ENCODE data around the gene WDR49.

Gene WDR49

GRCh38 chr3:167653760-167654159 is at the start of gene WDR49:
WDR49 (minus strand) TSS chr3:167653942; CDS start chr3:167653425, 517 bp downstream.
- H2AFZ ChIP-seq (ENCODE audit: low read depth, low read length): peak within 1 kb of the TSS; percentile 21
- H3K4me1 ChIP-seq (ENCODE audit: insufficient read depth, low read length): peaks cover 44% of the 10 kb centered on the region
- H3K4me3 ChIP-seq (ENCODE audit: low read length): peak within 1 kb of the TSS; percentile 53
- no peaks in the 10 kb centered on the region for H3K9me3 ChIP-seq (ENCODE audit: low read length)
- H3K36me3 ChIP-seq (ENCODE audit: insufficient read depth, low read length): peaks cover 22% of the 10 kb centered on the region
- no peaks in the 10 kb centered on the region for H3K27me3 ChIP-seq (ENCODE audit: insufficient read depth, low read length)

- peaks cover 5% of the 10 kb centered on the region for H3K9me3 ChIP-seq (ENCODE audit: low read length)
- no peaks in the 10 kb centered on the region for H3K4me1 ChIP-seq (ENCODE audit: insufficient read depth, low read length)
- no peak overlapping the region for H2AFZ ChIP-seq (ENCODE audit: low read depth, low read length)
- no peaks in the 10 kb centered on the region for H3K27me3 ChIP-seq (ENCODE audit: insufficient read depth, low read length)
- H3K36me3 ChIP-seq (ENCODE audit: insufficient read depth, low read length): peaks cover 45% of the 10 kb centered on the region
- H3K4me3 ChIP-seq (ENCODE audit: low read length): no peak overlapping the region
Measured at GRCh38 chr3:167700926-167701325, 47.2 kb upstream of the WDR49 start.

DNA sequence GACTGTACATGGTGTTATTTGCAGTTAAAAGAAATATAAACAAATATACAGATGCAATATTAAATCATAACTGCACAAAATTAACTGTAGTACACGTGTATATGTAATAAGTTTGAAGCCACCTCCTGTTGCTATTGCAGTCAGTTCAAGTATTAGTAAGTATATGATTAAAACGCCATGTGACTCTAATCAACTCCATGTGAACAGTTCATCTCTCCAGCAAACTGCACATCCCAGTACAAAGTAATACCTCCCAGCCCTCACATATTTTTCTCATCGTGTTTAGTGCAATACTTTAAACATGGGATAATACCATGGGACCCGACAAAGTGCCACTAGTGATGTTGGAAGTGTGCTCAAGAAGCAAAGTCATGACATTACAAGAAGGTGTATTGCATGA is 46.3 kb upstream of the WDR49 start:
- Histone ChIP-seq H3K4me1 (ENCODE audit: insufficient read depth, low read length) (no peaks in the 10 kb centered on the region), H3K4me3 (ENCODE audit: low read length) (no peak overlapping the region), H3K27me3 (ENCODE audit: insufficient read depth, low read length) (no peaks in the 10 kb centered on the region), H3K9me3 (ENCODE audit: low read length) (peaks cover 5% of the 10 kb centered on the region), H3K36me3 (ENCODE audit: insufficient read depth, low read length) (peaks cover 51% of the 10 kb centered on the region), H2AFZ (ENCODE audit: low read depth, low read length) (no peak overlapping the region)

DNA sequence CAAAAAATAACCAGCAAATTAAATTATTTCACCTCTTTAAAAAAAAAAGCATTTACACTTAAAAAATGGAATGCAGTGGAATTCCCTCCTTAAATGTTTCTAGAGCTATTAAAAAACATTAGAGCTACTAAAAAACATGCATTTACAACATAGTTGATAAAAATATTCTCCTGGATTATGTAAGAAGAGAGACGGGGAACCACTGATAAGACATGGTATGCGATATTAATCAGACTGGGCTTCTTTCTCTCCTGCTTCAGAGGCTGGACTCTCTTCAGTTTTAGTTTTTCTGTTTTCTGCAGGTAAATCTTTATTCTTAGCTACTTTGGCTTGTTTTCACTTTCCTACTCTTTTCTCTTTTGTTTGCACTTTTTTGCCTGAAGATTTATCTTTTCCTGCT is 40.4 kb upstream of the WDR49 start:
- Histone ChIP-seq H3K36me3 (ENCODE audit: insufficient read depth, low read length) (peaks cover 41% of the 10 kb centered on the region), H3K4me3 (ENCODE audit: low read length) (no peak overlapping the region), H2AFZ (ENCODE audit: low read depth, low read length) (no peak overlapping the region)

GRCh38 chr3:167691366-167691765 is 37.6 kb upstream of the WDR49 start:
- Histone ChIP-seq H3K27me3 (ENCODE audit: insufficient read depth, low read length) (no peaks in the 10 kb centered on the region), H3K36me3 (ENCODE audit: insufficient read depth, low read length) (peaks cover 38% of the 10 kb centered on the region), H3K4me1 (ENCODE audit: insufficient read depth, low read length) (peaks cover 3% of the 10 kb centered on the region), H2AFZ (ENCODE audit: low read depth, low read length) (no peak overlapping the region), H3K4me3 (ENCODE audit: low read length) (no peak overlapping the region), H3K9me3 (ENCODE audit: low read length) (no peaks in the 10 kb centered on the region)

More for the DNA sequence above, 40.4 kb upstream of the WDR49 start:
- H3K9me3 ChIP-seq (ENCODE audit: low read length): no peaks in the 10 kb centered on the region
- no peaks in the 10 kb centered on the region for H3K4me1 ChIP-seq (ENCODE audit: insufficient read depth, low read length)
- H3K27me3 ChIP-seq (ENCODE audit: insufficient read depth, low read length): no peaks in the 10 kb centered on the region

GRCh38 chr3:167684388-167684993 is 30.7 kb upstream of the WDR49 start:
- Histone ChIP-seq H3K9me3 (ENCODE audit: low read length) (no peaks in the 10 kb centered on the region), H2AFZ (ENCODE audit: low read depth, low read length) (no peak overlapping the region), H3K36me3 (ENCODE audit: insufficient read depth, low read length) (peaks cover 19% of the 10 kb centered on the region), H3K4me1 (ENCODE audit: insufficient read depth, low read length) (peaks cover 3% of the 10 kb centered on the region), H3K27me3 (ENCODE audit: insufficient read depth, low read length) (no peaks in the 10 kb centered on the region), H3K4me3 (ENCODE audit: low read length) (no peak overlapping the region)

DNA sequence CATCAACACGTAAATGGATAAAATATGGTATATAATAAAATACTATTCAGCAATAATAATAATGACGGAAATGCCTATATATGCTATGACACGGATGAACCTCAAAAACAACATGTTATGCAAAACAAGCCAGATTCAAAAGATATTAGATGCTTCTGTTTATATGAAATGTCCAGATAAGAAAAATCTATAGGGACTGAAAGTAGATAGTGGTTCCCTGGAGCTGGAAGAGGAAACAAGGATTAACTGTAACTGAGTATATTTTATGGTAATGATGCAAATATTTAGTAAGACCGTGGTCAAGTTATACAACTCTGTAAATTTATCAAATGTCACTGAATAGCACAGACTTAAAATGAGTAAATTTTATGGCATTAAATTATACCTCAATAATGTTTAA is 25.8 kb upstream of the WDR49 start:
- Histone ChIP-seq H3K4me3 (ENCODE audit: low read length) (no peak overlapping the region), H2AFZ (ENCODE audit: low read depth, low read length) (no peak overlapping the region), H3K4me1 (ENCODE audit: insufficient read depth, low read length) (no peaks in the 10 kb centered on the region), H3K36me3 (ENCODE audit: insufficient read depth, low read length) (peaks cover 8% of the 10 kb centered on the region), H3K9me3 (ENCODE audit: low read length) (peaks cover 6% of the 10 kb centered on the region), H3K27me3 (ENCODE audit: insufficient read depth, low read length) (no peaks in the 10 kb centered on the region)

- Histone ChIP-seq H3K4me3 (ENCODE audit: low read length) (no peak overlapping the region), H3K36me3 (ENCODE audit: insufficient read depth, low read length) (no peaks in the 10 kb centered on the region), H2AFZ (ENCODE audit: low read depth, low read length) (no peak overlapping the region), H3K4me1 (ENCODE audit: insufficient read depth, low read length) (no peaks in the 10 kb centered on the region), H3K27me3 (ENCODE audit: insufficient read depth, low read length) (no peaks in the 10 kb centered on the region), H3K9me3 (ENCODE audit: low read length) (peaks cover 13% of the 10 kb centered on the region)
Measured at GRCh38 chr3:167675848-167676247, 22.1 kb upstream of the WDR49 start.

GRCh38 chr3:167673221-167673620 is 19.5 kb upstream of the WDR49 start:
- Histone ChIP-seq H3K36me3 (ENCODE audit: insufficient read depth, low read length) (no peaks in the 10 kb centered on the region), H3K27me3 (ENCODE audit: insufficient read depth, low read length) (no peaks in the 10 kb centered on the region), H3K9me3 (ENCODE audit: low read length) (peaks cover 13% of the 10 kb centered on the region), H2AFZ (ENCODE audit: low read depth, low read length) (no peak overlapping the region), H3K4me3 (ENCODE audit: low read length) (no peak overlapping the region), H3K4me1 (ENCODE audit: insufficient read depth, low read length) (no peaks in the 10 kb centered on the region)

DNA sequence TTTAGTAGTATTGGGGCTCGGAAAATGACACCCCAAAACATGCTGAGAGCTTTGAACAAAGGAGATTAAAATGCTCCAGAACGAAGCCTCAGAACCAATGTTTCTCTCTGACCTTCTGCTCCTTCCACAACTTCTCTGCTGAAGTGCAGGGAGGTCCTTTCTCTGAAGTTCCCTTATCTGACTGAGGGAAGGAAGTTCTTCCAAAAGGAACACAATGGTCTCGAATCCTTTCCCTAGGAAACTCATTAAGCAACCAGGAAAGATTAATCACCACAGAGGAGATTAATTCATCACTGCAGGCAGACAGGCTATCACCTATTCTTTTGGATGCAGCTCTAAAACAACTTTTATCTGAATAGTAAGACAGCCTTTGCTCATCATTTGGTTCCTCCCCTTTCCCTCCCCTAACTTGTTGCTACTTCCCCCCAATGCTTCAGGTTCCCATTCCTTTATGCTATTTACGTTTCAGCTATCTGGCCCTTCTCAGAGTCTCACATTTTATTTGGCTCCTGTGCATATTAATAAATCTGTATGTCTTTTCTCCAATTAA is 18.2 kb upstream of the WDR49 start:
- no peak overlapping the region for H2AFZ ChIP-seq (ENCODE audit: low read depth, low read length)
- no peak overlapping the region for H3K4me3 ChIP-seq (ENCODE audit: low read length)
- no peaks in the 10 kb centered on the region for H3K4me1 ChIP-seq (ENCODE audit: insufficient read depth, low read length)
- no peaks in the 10 kb centered on the region for H3K36me3 ChIP-seq (ENCODE audit: insufficient read depth, low read length)
- H3K9me3 ChIP-seq (ENCODE audit: low read length): peaks cover 13% of the 10 kb centered on the region
- H3K27me3 ChIP-seq (ENCODE audit: insufficient read depth, low read length): no peaks in the 10 kb centered on the region

GRCh38 chr3:167669699-167670098 is 16.0 kb upstream of the WDR49 start:
- Histone ChIP-seq H3K4me3 (ENCODE audit: low read length) (no peak overlapping the region), H3K36me3 (ENCODE audit: insufficient read depth, low read length) (no peaks in the 10 kb centered on the region), H3K27me3 (ENCODE audit: insufficient read depth, low read length) (no peaks in the 10 kb centered on the region), H3K9me3 (ENCODE audit: low read length) (peaks cover 7% of the 10 kb centered on the region), H3K4me1 (ENCODE audit: insufficient read depth, low read length) (peaks cover 13% of the 10 kb centered on the region), H2AFZ (ENCODE audit: low read depth, low read length) (no peak overlapping the region)

- Histone ChIP-seq H3K9me3 (ENCODE audit: low read length) (peaks cover 5% of the 10 kb centered on the region), H3K4me3 (ENCODE audit: low read length) (no peak overlapping the region)
Measured at GRCh38 chr3:167668651-167669050, 14.9 kb upstream of the WDR49 start.

DNA sequence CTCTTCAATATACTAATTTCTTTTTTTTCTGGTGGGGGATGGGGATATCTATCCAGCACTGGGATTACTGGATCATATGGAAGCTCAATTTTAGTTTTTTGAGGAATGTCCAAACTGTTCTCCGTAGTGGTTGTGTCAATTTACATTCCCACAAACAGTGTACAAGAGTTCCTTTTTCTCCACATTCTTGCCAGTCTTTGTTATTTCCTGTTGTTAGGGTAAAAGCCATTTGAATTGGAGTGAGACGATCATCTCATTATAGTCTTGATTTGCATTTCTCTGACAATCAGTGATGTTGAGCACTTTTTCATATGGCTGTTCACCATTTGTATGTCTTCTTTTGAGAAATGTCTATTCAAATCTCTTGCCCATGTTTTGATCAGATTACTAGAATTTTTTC is 12.8 kb upstream of the WDR49 start:
- H3K4me3 ChIP-seq (ENCODE audit: low read length): peak overlapping the region; percentile 31
- H3K4me1 ChIP-seq (ENCODE audit: insufficient read depth, low read length): peaks cover 15% of the 10 kb centered on the region
- no peaks in the 10 kb centered on the region for H3K9me3 ChIP-seq (ENCODE audit: low read length)
- no peaks in the 10 kb centered on the region for H3K27me3 ChIP-seq (ENCODE audit: insufficient read depth, low read length)
- H3K36me3 ChIP-seq (ENCODE audit: insufficient read depth, low read length): no peaks in the 10 kb centered on the region
- H2AFZ ChIP-seq (ENCODE audit: low read depth, low read length): peak overlapping the region; percentile 58

More at GRCh38 chr3:167668651-167669050, 14.9 kb upstream of the WDR49 start:
- Histone ChIP-seq H3K4me1 (ENCODE audit: insufficient read depth, low read length) (peaks cover 13% of the 10 kb centered on the region), H2AFZ (ENCODE audit: low read depth, low read length) (no peak overlapping the region), H3K36me3 (ENCODE audit: insufficient read depth, low read length) (no peaks in the 10 kb centered on the region), H3K27me3 (ENCODE audit: insufficient read depth, low read length) (no peaks in the 10 kb centered on the region)

DNA sequence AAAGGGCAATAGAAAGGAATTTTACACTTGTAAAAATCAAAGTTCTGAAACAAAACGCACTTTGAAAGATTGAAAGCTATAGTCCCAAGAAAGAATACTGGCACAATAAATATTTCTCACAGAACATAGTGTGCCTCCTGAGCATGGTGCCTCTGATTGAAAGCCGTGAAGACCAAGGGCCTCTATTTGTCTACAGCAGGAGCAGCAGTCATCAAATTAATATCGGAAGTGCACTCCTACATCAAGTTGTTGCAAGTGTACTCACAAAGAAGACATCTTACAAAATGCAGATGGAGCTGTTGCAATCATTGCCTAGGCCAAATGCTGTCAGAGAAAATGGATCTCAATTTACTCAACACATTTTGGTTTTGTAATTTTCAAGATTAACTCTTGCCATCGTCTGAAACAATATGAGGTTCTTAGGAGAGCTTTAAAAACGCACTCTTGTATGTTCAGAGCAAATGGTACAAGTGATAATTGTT is 9.2 kb upstream of the WDR49 start:
- Histone ChIP-seq H3K9me3 (ENCODE audit: low read length) (no peaks in the 10 kb centered on the region), H3K36me3 (ENCODE audit: insufficient read depth, low read length) (no peaks in the 10 kb centered on the region), H3K27me3 (ENCODE audit: insufficient read depth, low read length) (no peaks in the 10 kb centered on the region), H3K4me3 (ENCODE audit: low read length) (no peak overlapping the region), H2AFZ (ENCODE audit: low read depth, low read length) (no peak overlapping the region), H3K4me1 (ENCODE audit: insufficient read depth, low read length) (peaks cover 19% of the 10 kb centered on the region)

All from neuron (in vitro differentiated cells).